MCF 10A (cell line): ENCODE results near the gene LTK. TPM values are rescaled to one million over a fixed set of nuclear protein-coding genes. Genes with fewer than 3 reads are reported as not detected.

Experiments
- BruUV-seq: library from RNA; stranded (reverse); fragments of 400-500 nt; replicated peaks from 2 replicates; lab custom pipeline; 2021; lab: Mats Ljungman, UMichigan
- CTCF ChIA-PET: fragments of 300-600 bp; sonication (Branson Sonifier 250); formaldehyde crosslinking; extraction: SDS; loops from one replicate; lab custom pipeline; 2021; ENCODE audit warnings: antibody characterized with exemption, inconsistent platforms; lab: Yijun Ruan, JAX
- POLR2A ChIA-PET: fragments of 300-600, 350-650 bp; sonication (Branson Sonifier 250); formaldehyde crosslinking; extraction: SDS; loops from one replicate; lab custom pipeline; 2020; ENCODE audit warnings: antibody characterized with exemption, inconsistent platforms; lab: Yijun Ruan, JAX
- DNase-seq: peaks from one replicate; pipeline ENCODE4 v3.0.0-alpha.2; 2018; ENCODE audit not compliant: unreplicated experiment
- H3K27ac Mint-ChIP-seq: one replicate; pipeline ENCODE4 v1.8.0; 2022; ENCODE audit warnings: mild to moderate bottlenecking, low read depth, mixed read lengths; ENCODE audit not compliant: unreplicated experiment
- H3K27me3 Mint-ChIP-seq: one replicate; pipeline ENCODE4 v1.8.0; 2022; ENCODE audit warnings: mixed read lengths; ENCODE audit not compliant: insufficient read depth, unreplicated experiment
- H3K36me3 Mint-ChIP-seq: one replicate; pipeline ENCODE4 v1.8.0; 2022; ENCODE audit warnings: mild to moderate bottlenecking, moderate library complexity, mixed read lengths; ENCODE audit not compliant: insufficient read depth, unreplicated experiment
- H3K4me1 Mint-ChIP-seq: one replicate; pipeline ENCODE4 v1.8.0; 2022; ENCODE audit warnings: mixed read lengths; ENCODE audit not compliant: insufficient read depth, unreplicated experiment
- H3K4me3 Mint-ChIP-seq: one replicate; pipeline ENCODE4 v1.8.0; 2022; ENCODE audit warnings: mild to moderate bottlenecking, moderate library complexity, mixed read lengths; ENCODE audit not compliant: unreplicated experiment
- H3K9me3 Mint-ChIP-seq: one replicate; pipeline ENCODE4 v1.8.0; 2022; ENCODE audit warnings: mixed read lengths; ENCODE audit not compliant: unreplicated experiment
- CTCF ChIP-seq: fragments of 200-600 bp; IDR thresholded peaks from one replicate; pipeline ENCODE4 v1.8.0; 2022; ENCODE audit warnings: antibody characterized with exemption, mild to moderate bottlenecking; ENCODE audit not compliant: unreplicated experiment
- intact Hi-C: fragments of 100-400 bp; cut with micrococcal nuclease; formaldehyde crosslinking; loops from 2 replicates; pipeline ENCODE4 v1.14.1; 2022
- total RNA-seq: library from RNA; stranded (reverse); gene quantifications from 2 replicates; pipeline ENCODE4 v1.2.3, GENCODE V29; 2022

Gene LTK
- total RNA-seq, 1 experiment from 2014 or later = not detected

GRCh38 chr15:41536866-41537265 lies 23.2 kb upstream of the LTK start:
- Mint-ChIP-seq H3K27ac (no peak overlapping the region), H3K4me1 (no peaks in the 10 kb centered on the region), H3K9me3 (no peaks in the 10 kb centered on the region), H3K27me3 (no peaks in the 10 kb centered on the region), H3K4me3 (no peak overlapping the region), H3K36me3 (peaks cover 52% of the 10 kb centered on the region)
- BruUV-seq = no TSS peak
- DNase-seq = no peak
- CTCF ChIA-PET = no interaction called here
- TF ChIP-seq CTCF = no peak
- POLR2A ChIA-PET = no interaction called here
- intact Hi-C loops = no loop called here

- ChIA-PET CTCF (no interaction called here), POLR2A (no interaction called here)
- Mint-ChIP-seq H3K27ac (no peak overlapping the region), H3K9me3 (no peaks in the 10 kb centered on the region), H3K4me3 (no peak overlapping the region), H3K36me3 (peaks cover 61% of the 10 kb centered on the region), H3K27me3 (no peaks in the 10 kb centered on the region), H3K4me1 (no peaks in the 10 kb centered on the region)
- intact Hi-C loops = no loop called here
- DNase-seq = no peak
- no peak for TF ChIP-seq CTCF
- BruUV-seq = TSS peak; percentile 4
These were observed 21.9 kb upstream of the LTK start for GRCh38 chr15:41535544-41535943.

- Mint-ChIP-seq H3K4me3 (no peak overlapping the region), H3K27ac (no peak overlapping the region), H3K9me3 (no peaks in the 10 kb centered on the region), H3K27me3 (no peaks in the 10 kb centered on the region), H3K36me3 (peaks cover 87% of the 10 kb centered on the region), H3K4me1 (no peaks in the 10 kb centered on the region)
- no TSS peak for BruUV-seq
- POLR2A ChIA-PET = interaction anchor here (0.9 to 1.5 kb wide), 2 partner anchors 9 to 12 kb away, joined by 3 to 5 read pairs; no protein-coding TSS in a partner anchor
- no peak for DNase-seq
- CTCF ChIA-PET = no interaction called here
- intact Hi-C loops = no loop called here
- TF ChIP-seq CTCF = no peak
These were observed 16.8 kb upstream of the LTK start for GRCh38 chr15:41530363-41530956.

- H3K4me1 Mint-ChIP-seq = peaks cover 5% of the 10 kb centered on the region
- no peaks in the 10 kb centered on the region for H3K9me3 Mint-ChIP-seq
- no peak overlapping the region for H3K27ac Mint-ChIP-seq
- POLR2A ChIA-PET = interaction anchor here (0.7 to 1.0 kb wide), 2 partner anchors 21 to 46 kb away, joined by 3 to 5 read pairs; partner anchors contain the start of gene RPAP1
- intact Hi-C loops = no loop called here
- CTCF ChIA-PET = interaction anchor here (0.6 kb wide), 1 partner anchor 80 kb away, joined by 3 read pairs; no protein-coding TSS in a partner anchor
- H3K27me3 Mint-ChIP-seq = no peaks in the 10 kb centered on the region
- no peak for DNase-seq
- BruUV-seq = no TSS peak
- peaks cover 34% of the 10 kb centered on the region for H3K36me3 Mint-ChIP-seq
- H3K4me3 Mint-ChIP-seq = no peak overlapping the region
- no peak for TF ChIP-seq CTCF
These were observed 9.5 kb upstream of the LTK start for GRCh38 chr15:41523097-41523496.
